ENCODE measurements around the gene OR5AC2.
A peak's percentile ranks its signal among the peaks of the same experiment; 100 is the strongest.

The OR5AC2 gene

GRCh38 chr3:98086873-98087272 is at the start of gene OR5AC2:
Gene OR5AC2, plus strand, starts transcription at chr3:98087173. Its CDS starts 0 bp downstream, at chr3:98087173.
- no peak for DNase-seq

GRCh38 chr3:98038286-98038685 is 48.7 kb upstream of the OR5AC2 start:
- peak; percentile 21 to 83 for DNase-seq

GRCh38 chr3:98038876-98039275 is 48.1 kb upstream of the OR5AC2 start:
- DNase-seq: no peak

GRCh38 chr3:98039322-98040024 is 47.5 kb upstream of the OR5AC2 start:
- peak; percentile 89 to 93 for DNase-seq

GRCh38 chr3:98041350-98041749 is 45.6 kb upstream of the OR5AC2 start:
- no peak for DNase-seq

GRCh38 chr3:98048586-98048985 is 38.4 kb upstream of the OR5AC2 start:
- no peak for DNase-seq

- no peak for DNase-seq
These were observed 37.7 kb upstream of the OR5AC2 start for GRCh38 chr3:98049271-98049670.

- no peak for DNase-seq
These were observed 30.9 kb upstream of the OR5AC2 start for GRCh38 chr3:98056035-98056434.

GRCh38 chr3:98057631-98058030 is 29.3 kb upstream of the OR5AC2 start:
- DNase-seq: no peak

GRCh38 chr3:98058244-98058960 is 28.6 kb upstream of the OR5AC2 start:
- DNase-seq: peak; percentile 17 to 75

GRCh38 chr3:98068824-98069223 is 18.1 kb upstream of the OR5AC2 start:
- no peak for DNase-seq

GRCh38 chr3:98070840-98071239 is 16.1 kb upstream of the OR5AC2 start:
- peak in 1 of 2 experiments; percentile 45 for DNase-seq

- no peak for DNase-seq
These were observed 13.5 kb upstream of the OR5AC2 start for GRCh38 chr3:98073486-98073885.

- peak in 1 of 2 experiments; percentile 32 for DNase-seq
These were observed 8.9 kb downstream of the OR5AC2 start for GRCh38 chr3:98095882-98096281.

GRCh38 chr3:98099848-98100247 is 12.9 kb downstream of the OR5AC2 start:
- DNase-seq: no peak

GRCh38 chr3:98108162-98108561 is 21.2 kb downstream of the OR5AC2 start:
- DNase-seq: no peak

- DNase-seq: no peak
These were observed 23.0 kb downstream of the OR5AC2 start for GRCh38 chr3:98109807-98110549.

GRCh38 chr3:98110550-98110908 is 23.6 kb downstream of the OR5AC2 start:
- DNase-seq: no peak

GRCh38 chr3:98114264-98114663 is 27.3 kb downstream of the OR5AC2 start:
- DNase-seq: no peak

- DNase-seq: no peak
These were observed 28.7 kb downstream of the OR5AC2 start for GRCh38 chr3:98115717-98116116.

GRCh38 chr3:98130421-98130820 is 43.4 kb downstream of the OR5AC2 start, which contains the start of gene OR5H1:
Gene OR5H1, plus strand, starts transcription at chr3:98130721. Its CDS starts 1,977 bp downstream, at chr3:98132698.
- no peak for DNase-seq

GRCh38 chr3:98136631-98137030 is 49.7 kb downstream of the OR5AC2 start:
- peak in 1 of 2 experiments; percentile 69 for DNase-seq

Measured in NCI-H524 (cell line).